H1 (cell line): ENCODE data around the gene SGCE. TPM values are rescaled to one million over a fixed set of nuclear protein-coding genes. Genes with fewer than 3 reads are reported as not detected.

ENCODE experiments used
- CHD1 ChIP-seq: IDR thresholded peaks from 2 replicates; pipeline ENCODE4 v1.6.1; 2012; ENCODE audit warnings: low read depth, low read length, improper control_type of control experiment
- CTBP2 ChIP-seq: IDR thresholded peaks from 2 replicates; pipeline ENCODE4 v1.7.0; 2011; ENCODE audit warnings: borderline replicate concordance, mild to moderate bottlenecking, moderate library complexity, mixed read lengths, low read length; ENCODE audit not compliant: insufficient read depth, insufficient read length
- POLR2AphosphoS5 ChIP-seq: IDR thresholded peaks from 2 replicates; pipeline ENCODE4 v1.6.1; 2011; ENCODE audit warnings: low read depth, low read length
- RXRA ChIP-seq: IDR thresholded peaks from 2 replicates; pipeline ENCODE4 v1.6.1; 2011; ENCODE audit warnings: low read depth, mild to moderate bottlenecking, low read length, moderate library complexity; ENCODE audit not compliant: insufficient read depth
- SUZ12 ChIP-seq: fragments of 200-600 bp; sonication (generic); IDR thresholded peaks from 2 replicates; pipeline ENCODE4 v1.6.1; 2012; ENCODE audit warnings: mild to moderate bottlenecking, inconsistent platforms, low read length, moderate library complexity, mixed read lengths
- polyA plus RNA-seq, 7 experiments: library from polyadenylated mRNA; depleted of rRNA in 3 of 7; stranded (reverse) in 5 of 7; unstranded in 2 of 7; fragments of >200 nt in 5 of 7; fragments of 200-250 nt in 2 of 7; gene quantifications; 1 replicate in 5 of 7; 2 replicates in 1 of 7; 4 replicates in 1 of 7; pipeline versions ENCODE4 v1.2.1 to v1.2.3, GENCODE V29; 2011 to 2013; ENCODE audit warnings: missing spikeins in 2 of 7, mixed read lengths in 2 of 7
- total RNA-seq: library from RNA; stranded (reverse); fragmentation: NEBNext Ultra II Directional; extraction: Animal tissue kit (Norgen Biotek cat#: 25700); gene quantifications from 2 replicates; pipeline ENCODE4 v1.2.1, GENCODE V29; 2021

Gene SGCE
- total and polyA plus RNA-seq, 2 of the 8 experiments (the other 6 are each of a cell fraction or from before 2014, with no cell fraction given): 12.8 to 25.0 TPM

DNA sequence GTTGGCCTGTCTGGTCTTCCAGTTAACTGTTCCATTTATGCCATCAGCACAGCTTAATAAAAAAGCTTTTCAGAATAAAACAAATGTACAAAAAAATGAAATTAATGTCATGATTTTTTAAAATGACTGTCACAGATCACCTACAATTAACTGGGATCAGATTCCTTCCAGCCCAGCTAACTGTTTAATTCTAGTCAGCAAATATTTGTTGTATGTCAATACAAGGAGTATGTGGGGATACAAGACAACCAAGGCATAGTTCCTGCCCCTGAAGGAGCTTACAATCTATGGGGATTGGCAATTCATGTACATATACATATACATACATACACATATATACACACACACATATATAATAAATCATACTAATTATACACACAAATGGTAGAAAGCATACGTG, 16.5 kb downstream of the SGCE start (continued):
- TF ChIP-seq POLR2AphosphoS5 (no peak), SUZ12 (no peak), CHD1 (no peak), CTBP2 (no peak), RXRA (no peak)
